ENCODE data around the gene AIRE. TPM values are rescaled to one million over a fixed set of nuclear protein-coding genes. Genes with fewer than 3 reads are reported as not detected.
A peak's percentile ranks its signal among the peaks of the same experiment; 100 is the strongest.
"Not testable (repeated sequence)": the region's sequence is repeated elsewhere in the genome, so short reads cannot be mapped to it uniquely, and the experiment has no call there.

AIRE gene
- total RNA-seq, 1 donor from 2014 or later: not detected

- intact Hi-C loops (cut with DNase I): no loop called here
- peak; percentile 69 for ATAC-seq (ENCODE audit: poor library complexity)
Measured at GRCh38 chr21:44299458-44300261, 14.0 kb downstream of the AIRE start, which contains the start of gene PFKL. Gene PFKL, plus strand, starts transcription at chr21:44300053. Its CDS starts 53 bp downstream, at chr21:44300106.

GRCh38 chr21:44300262-44300959 lies 14.7 kb downstream of the AIRE start:
- peak; percentile 50 for ATAC-seq (ENCODE audit: poor library complexity)
- intact Hi-C loops (cut with DNase I): no loop called here
- peak; percentile 87 for DNase-seq

More at GRCh38 chr21:44299458-44300261, 14.0 kb downstream of the AIRE start, which contains the start of gene PFKL:
- peak; percentile 83 for DNase-seq

GRCh38 chr21:44301141-44301540 lies 15.5 kb downstream of the AIRE start:
- intact Hi-C loops (cut with DNase I): no loop called here
- ATAC-seq (ENCODE audit: poor library complexity) (no peak), DNase-seq (no peak)

GRCh38 chr21:44301961-44302406 lies 16.3 kb downstream of the AIRE start:
- no peak for ATAC-seq (ENCODE audit: poor library complexity)
- DNase-seq: no peak
- intact Hi-C loops (cut with DNase I): no loop called here

- DNase-seq; intact Hi-C loops (cut with DNase I); ATAC-seq (ENCODE audit: poor library complexity): not testable (repeated sequence)
Measured at GRCh38 chr21:44302573-44303401, 17.1 kb downstream of the AIRE start.

- DNase-seq: no peak
- ATAC-seq (ENCODE audit: poor library complexity): no peak
- intact Hi-C loops (cut with DNase I): no loop called here
Measured at GRCh38 chr21:44303490-44303981, 17.9 kb downstream of the AIRE start.

- ATAC-seq (ENCODE audit: poor library complexity): no peak
- intact Hi-C loops (cut with DNase I): no loop called here
- no peak for DNase-seq
Measured at GRCh38 chr21:44304011-44304616, 18.4 kb downstream of the AIRE start.

GRCh38 chr21:44304877-44305293 lies 19.2 kb downstream of the AIRE start:
- ATAC-seq (ENCODE audit: poor library complexity) (peak; percentile 32), DNase-seq (no peak)
- intact Hi-C loops (cut with DNase I): no loop called here

GRCh38 chr21:44305691-44306090 lies 20.0 kb downstream of the AIRE start:
- no peak for ATAC-seq (ENCODE audit: poor library complexity)
- intact Hi-C loops (cut with DNase I): no loop called here
- no peak for DNase-seq

GRCh38 chr21:44306936-44307704 lies 21.4 kb downstream of the AIRE start:
- no peak for ATAC-seq (ENCODE audit: poor library complexity)
- intact Hi-C loops (cut with DNase I): no loop called here
- DNase-seq: no peak

- ATAC-seq (ENCODE audit: poor library complexity) (no peak), DNase-seq (no peak)
- intact Hi-C loops (cut with DNase I): no loop called here
Measured at GRCh38 chr21:44310628-44311507, 25.2 kb downstream of the AIRE start.

- ATAC-seq (ENCODE audit: poor library complexity): no peak
- no peak for DNase-seq
- intact Hi-C loops (cut with DNase I): no loop called here
Measured at GRCh38 chr21:44312089-44312488, 26.4 kb downstream of the AIRE start.

GRCh38 chr21:44312716-44313115 lies 27.0 kb downstream of the AIRE start:
- intact Hi-C loops (cut with DNase I): no loop called here
- DNase-seq (no peak), ATAC-seq (ENCODE audit: poor library complexity) (no peak)

- DNase-seq: no peak
- intact Hi-C loops (cut with DNase I): no loop called here
- no peak for ATAC-seq (ENCODE audit: poor library complexity)
Measured at GRCh38 chr21:44313451-44313850, 27.8 kb downstream of the AIRE start.

- intact Hi-C loops (cut with DNase I): no loop called here
- ATAC-seq (ENCODE audit: poor library complexity) (no peak), DNase-seq (no peak)
Measured at GRCh38 chr21:44314128-44314527, 28.5 kb downstream of the AIRE start.

GRCh38 chr21:44314561-44314960 lies 28.9 kb downstream of the AIRE start:
- no peak for ATAC-seq (ENCODE audit: poor library complexity)
- intact Hi-C loops (cut with DNase I): no loop called here
- DNase-seq: no peak

- intact Hi-C loops (cut with DNase I): no loop called here
- no peak for DNase-seq
- no peak for ATAC-seq (ENCODE audit: poor library complexity)
Measured at GRCh38 chr21:44315691-44316203, 30.1 kb downstream of the AIRE start.
